ENCODE results near the gene ZNF747.

The ZNF747 gene

DNA sequence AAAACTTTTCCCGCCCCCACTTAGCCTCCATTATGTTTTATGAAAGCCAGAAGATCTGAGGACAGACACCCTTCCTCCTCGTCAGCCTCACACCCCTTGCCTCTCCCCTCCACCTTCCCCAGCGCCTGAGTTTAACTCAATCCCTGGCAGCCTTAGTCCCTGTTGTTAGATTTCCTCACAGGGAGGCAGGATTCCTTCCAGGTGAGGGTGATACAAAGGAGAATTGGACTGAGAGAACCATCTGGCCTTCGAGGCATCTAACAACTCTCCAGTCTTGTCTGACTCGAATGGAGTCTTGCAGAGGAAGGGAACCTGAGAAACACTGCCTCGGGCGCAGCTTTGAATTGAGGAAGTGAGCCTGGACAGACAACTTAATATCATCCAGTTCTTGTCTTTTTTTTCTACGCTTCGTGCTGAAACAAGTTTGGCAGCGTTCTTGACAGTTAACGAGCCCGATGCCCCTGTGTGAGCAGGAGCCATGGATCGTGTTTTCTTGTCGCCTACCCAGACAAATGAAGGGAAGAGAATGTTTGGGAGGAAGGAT, 7.0 kb downstream of the ZNF747 start:
- in situ Hi-C loops (cut with MboI; ENCODE audit: low sequenced_read_pairs, unreplicated experiment): loop anchor here (10.0 kb wide), 1 partner anchor 93 kb away; the partner anchor contains the start of gene DCTPP1
- peak; percentile 68 for DNase-seq (ENCODE audit: low spot score)
- TF ChIP-seq, protein P1, sequence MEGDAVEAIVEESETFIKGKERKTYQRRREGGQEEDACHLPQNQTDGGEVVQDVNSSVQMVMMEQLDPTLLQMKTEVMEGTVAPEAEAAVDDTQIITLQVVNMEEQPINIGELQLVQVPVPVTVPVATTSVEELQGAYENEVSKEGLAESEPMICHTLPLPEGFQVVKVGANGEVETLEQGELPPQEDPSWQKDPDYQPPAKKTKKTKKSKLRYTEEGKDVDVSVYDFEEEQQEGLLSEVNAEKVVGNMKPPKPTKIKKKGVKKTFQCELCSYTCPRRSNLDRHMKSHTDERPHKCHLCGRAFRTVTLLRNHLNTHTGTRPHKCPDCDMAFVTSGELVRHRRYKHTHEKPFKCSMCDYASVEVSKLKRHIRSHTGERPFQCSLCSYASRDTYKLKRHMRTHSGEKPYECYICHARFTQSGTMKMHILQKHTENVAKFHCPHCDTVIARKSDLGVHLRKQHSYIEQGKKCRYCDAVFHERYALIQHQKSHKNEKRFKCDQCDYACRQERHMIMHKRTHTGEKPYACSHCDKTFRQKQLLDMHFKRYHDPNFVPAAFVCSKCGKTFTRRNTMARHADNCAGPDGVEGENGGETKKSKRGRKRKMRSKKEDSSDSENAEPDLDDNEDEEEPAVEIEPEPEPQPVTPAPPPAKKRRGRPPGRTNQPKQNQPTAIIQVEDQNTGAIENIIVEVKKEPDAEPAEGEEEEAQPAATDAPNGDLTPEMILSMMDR (IDR thresholded peaks at IDR 0.05; ENCODE audit: borderline replicate concordance, control extremely low read depth, extremely low read depth, insufficient read depth, missing control alignments): no peak

DNA sequence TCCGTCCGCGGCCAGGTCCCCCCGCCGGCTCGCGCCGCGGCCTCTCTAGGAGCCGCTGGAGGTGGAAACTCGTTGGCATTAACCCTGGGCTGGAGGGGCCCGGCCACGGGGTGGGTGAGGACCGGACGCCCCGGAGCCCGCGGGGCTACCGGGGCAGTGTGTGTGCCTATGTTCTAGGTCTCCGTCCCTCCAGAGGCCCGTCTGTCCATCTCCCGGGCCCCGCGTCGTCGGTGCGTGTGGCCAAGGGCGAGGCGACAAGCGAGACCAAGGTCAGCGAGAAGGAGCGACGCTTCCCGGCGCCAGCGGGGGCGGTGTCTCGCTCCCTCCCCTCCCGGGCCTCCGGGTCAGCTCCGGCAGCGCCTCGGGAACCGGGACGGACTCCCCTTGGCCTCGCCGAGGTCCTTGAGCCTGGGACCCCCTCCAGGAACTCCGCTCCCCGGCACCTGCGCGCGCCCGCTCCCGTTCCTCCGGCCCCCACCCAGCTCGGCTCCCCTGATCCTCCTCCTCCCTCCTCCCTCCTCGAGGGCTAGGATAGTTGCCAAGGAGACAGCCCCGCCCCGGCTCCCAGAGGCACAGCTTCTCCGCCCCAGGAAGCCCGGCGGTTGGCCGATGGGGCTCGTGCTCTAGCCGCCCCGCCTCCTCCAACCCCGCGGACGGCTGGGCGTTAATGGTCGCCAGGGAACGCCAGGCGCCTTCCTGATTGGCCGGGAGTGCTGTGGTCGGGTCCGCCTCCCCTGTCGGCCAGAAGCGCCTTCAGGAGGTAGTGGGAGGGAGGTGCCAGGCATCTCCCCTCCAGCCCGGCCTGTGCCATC, 7.6 kb downstream of the ZNF747 start:
- in situ Hi-C loops (cut with MboI; ENCODE audit: low sequenced_read_pairs, unreplicated experiment): loop anchor here (10.0 kb wide), 1 partner anchor 92 kb away; the partner anchor contains the start of gene DCTPP1
- DNase-seq (ENCODE audit: low spot score): peak; percentile 97
- TF ChIP-seq, protein P1 (IDR thresholded peaks at IDR 0.05; ENCODE audit: borderline replicate concordance, control extremely low read depth, extremely low read depth, insufficient read depth, missing control alignments): no peak

DNA sequence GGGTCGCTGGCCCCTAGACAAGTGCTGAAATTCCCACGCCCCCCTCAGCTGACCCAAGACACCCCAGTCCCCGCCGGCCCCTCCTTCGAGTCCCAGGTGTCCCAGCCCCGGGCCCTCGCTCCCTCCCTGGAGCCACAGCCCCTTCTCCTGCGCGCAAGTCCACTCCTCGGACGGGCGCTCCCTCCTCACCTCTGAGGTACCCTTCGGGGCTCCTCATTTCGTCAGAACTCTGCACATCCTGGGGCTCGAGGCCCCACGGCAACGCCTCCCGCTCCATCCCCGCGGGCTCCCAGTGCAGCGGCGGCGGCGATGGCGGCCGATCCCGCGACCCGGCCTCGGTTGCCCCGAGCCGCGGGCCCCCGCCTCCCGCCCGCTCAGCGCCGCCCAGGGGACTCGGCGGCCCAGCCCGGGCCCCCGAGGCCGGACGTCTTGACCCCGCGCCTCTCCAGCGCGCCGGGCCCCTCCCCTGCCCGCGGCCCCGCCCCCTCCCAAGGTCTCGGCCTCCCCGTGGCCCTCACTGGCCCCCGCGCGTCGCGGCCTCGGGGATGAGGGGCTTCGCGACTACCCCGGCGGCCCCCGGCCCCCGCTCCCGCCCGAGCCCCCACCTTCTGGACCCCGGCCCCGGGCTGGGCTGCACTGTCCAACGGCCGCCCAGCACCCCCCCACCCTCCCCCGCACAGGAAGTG, 8.4 kb downstream of the ZNF747 start, which contains the start of gene ZNF768:
TSS of gene ZNF768 (minus strand) at position 430 of the 686 bp plus-strand sequence. CDS start at position 277, 153 bp downstream.
- DNase-seq (ENCODE audit: low spot score): peak; percentile 88
- TF ChIP-seq, protein P1 (IDR thresholded peaks at IDR 0.05; ENCODE audit: borderline replicate concordance, control extremely low read depth, extremely low read depth, insufficient read depth, missing control alignments): no peak
- in situ Hi-C loops (cut with MboI; ENCODE audit: low sequenced_read_pairs, unreplicated experiment): loop anchor here (10.0 kb wide), 1 partner anchor 91 kb away; the partner anchor contains the start of gene DCTPP1

DNA sequence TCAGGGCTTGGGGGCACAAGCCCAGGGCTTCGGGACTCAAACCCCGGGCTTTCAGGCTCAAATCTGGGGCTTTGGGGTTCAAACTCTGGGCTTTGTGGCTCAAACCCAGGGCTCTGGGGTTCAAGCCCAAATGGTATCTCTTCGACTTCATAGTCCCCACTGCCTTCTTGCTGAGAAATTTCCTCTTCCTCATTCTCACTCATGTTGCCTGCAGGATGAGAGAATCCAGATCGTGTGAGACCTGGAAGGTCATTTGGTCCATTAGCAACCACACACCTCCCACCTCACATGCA, 8.9 kb downstream of the ZNF747 start:
- no peak for DNase-seq (ENCODE audit: low spot score)
- in situ Hi-C loops (cut with MboI; ENCODE audit: low sequenced_read_pairs, unreplicated experiment): loop anchor here (10.0 kb wide), 1 partner anchor 91 kb away; the partner anchor contains the start of gene DCTPP1
- TF ChIP-seq, protein P1 (IDR thresholded peaks at IDR 0.05; ENCODE audit: borderline replicate concordance, control extremely low read depth, extremely low read depth, insufficient read depth, missing control alignments): no peak

DNA sequence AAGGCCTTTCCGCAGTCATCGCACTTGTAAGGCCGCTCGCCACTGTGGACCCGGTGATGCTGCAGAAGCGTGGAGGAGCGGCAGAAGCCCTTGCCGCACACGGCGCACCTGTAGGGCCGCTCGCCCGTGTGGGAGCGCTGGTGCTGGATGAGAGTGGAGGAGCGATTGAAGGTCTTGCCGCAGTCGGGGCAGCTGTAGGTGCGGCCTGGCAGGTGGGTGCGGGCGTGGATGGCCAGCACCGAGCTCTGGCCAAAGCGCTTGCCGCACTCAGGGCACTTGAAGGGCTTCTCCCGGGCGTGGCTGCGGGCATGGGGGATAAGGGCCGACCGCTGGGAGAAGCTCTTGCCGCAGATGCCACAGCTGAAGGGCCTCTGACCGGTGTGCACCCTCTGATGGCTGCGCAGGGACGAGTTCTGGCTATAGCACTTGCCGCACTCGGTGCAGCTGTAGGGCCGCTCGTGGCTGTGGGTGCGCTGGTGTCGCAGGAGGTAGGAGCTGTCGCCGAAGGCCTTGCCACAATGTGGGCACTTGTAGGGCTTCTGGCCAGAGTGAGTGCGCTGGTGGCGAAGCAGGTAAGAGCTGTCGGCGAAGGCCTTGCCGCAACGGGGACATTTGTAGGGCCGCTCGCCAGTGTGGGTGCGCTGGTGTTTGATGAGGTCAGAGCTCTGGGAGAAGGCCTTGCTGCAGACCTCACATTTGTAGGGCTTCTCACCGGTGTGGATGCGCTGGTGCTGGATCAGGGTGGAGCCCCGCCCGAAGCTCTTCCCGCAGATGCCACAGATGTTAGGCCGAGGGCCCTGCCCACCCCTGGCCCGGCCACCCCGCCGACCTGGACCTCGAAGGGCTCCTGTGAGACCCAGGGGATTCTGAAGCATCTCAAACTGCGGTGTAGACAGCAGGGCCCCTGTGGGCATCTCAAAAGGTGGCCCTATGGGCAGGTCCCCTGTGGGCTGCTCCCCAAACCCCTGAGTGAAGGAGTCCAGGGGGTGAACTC, 9.8 kb downstream of the ZNF747 start:
- no peak for DNase-seq (ENCODE audit: low spot score)
- in situ Hi-C loops (cut with MboI; ENCODE audit: low sequenced_read_pairs, unreplicated experiment): loop anchor here (10.0 kb wide), 1 partner anchor 90 kb away; the partner anchor contains the start of gene DCTPP1
- TF ChIP-seq, protein P1 (IDR thresholded peaks at IDR 0.05; ENCODE audit: borderline replicate concordance, control extremely low read depth, extremely low read depth, insufficient read depth, missing control alignments): no peak

All from GM13976 (cell line).